Measurements from ENCODE around the gene GALNT17. TPM values are rescaled to one million over a fixed set of nuclear protein-coding genes. Genes with fewer than 3 reads are reported as not detected.

Gene GALNT17
- total RNA-seq, 1 experiment from 2014 or later = 67.7 TPM

- no peak overlapping the region for H3K4me3 ChIP-seq (ENCODE audit: insufficient read depth, low read depth, low read length)
- DNase-seq = no peak
- H3K36me3 ChIP-seq (replicated peaks; ENCODE audit: control insufficient read depth, insufficient read depth, low read length) = peaks cover 5% of the 10 kb centered on the region
- no peaks in the 10 kb centered on the region for H3K27me3 ChIP-seq (ENCODE audit: control insufficient read depth, insufficient read depth, low read length)
These were observed 386.2 kb downstream of the GALNT17 start for GRCh38 chr7:71517940-71518699.

- no peak for DNase-seq
- Histone ChIP-seq H3K36me3 (replicated peaks; ENCODE audit: control insufficient read depth, insufficient read depth, low read length) (peaks cover 5% of the 10 kb centered on the region), H3K27me3 (ENCODE audit: control insufficient read depth, insufficient read depth, low read length) (no peaks in the 10 kb centered on the region), H3K4me3 (ENCODE audit: insufficient read depth, low read depth, low read length) (no peak overlapping the region)
These were observed 386.9 kb downstream of the GALNT17 start for GRCh38 chr7:71518880-71519279.

- Histone ChIP-seq H3K4me3 (ENCODE audit: insufficient read depth, low read depth, low read length) (no peak overlapping the region), H3K27me3 (ENCODE audit: control insufficient read depth, insufficient read depth, low read length) (no peaks in the 10 kb centered on the region), H3K36me3 (replicated peaks; ENCODE audit: control insufficient read depth, insufficient read depth, low read length) (peaks cover 4% of the 10 kb centered on the region)
- DNase-seq = no peak
These were observed 389.6 kb downstream of the GALNT17 start for GRCh38 chr7:71521506-71521905.

GRCh38 chr7:71526106-71526505, 394.2 kb downstream of the GALNT17 start:
- Histone ChIP-seq H3K4me3 (ENCODE audit: insufficient read depth, low read depth, low read length) (no peak overlapping the region), H3K27me3 (ENCODE audit: control insufficient read depth, insufficient read depth, low read length) (no peaks in the 10 kb centered on the region), H3K36me3 (replicated peaks; ENCODE audit: control insufficient read depth, insufficient read depth, low read length) (peaks cover 4% of the 10 kb centered on the region)
- DNase-seq = no peak

- H3K27me3 ChIP-seq (ENCODE audit: control insufficient read depth, insufficient read depth, low read length) = no peaks in the 10 kb centered on the region
- no peaks in the 10 kb centered on the region for H3K36me3 ChIP-seq (replicated peaks; ENCODE audit: control insufficient read depth, insufficient read depth, low read length)
- no peak overlapping the region for H3K4me3 ChIP-seq (ENCODE audit: insufficient read depth, low read depth, low read length)
- DNase-seq = no peak
These were observed 395.3 kb downstream of the GALNT17 start for GRCh38 chr7:71527213-71527612.

- no peaks in the 10 kb centered on the region for H3K27me3 ChIP-seq (ENCODE audit: control insufficient read depth, insufficient read depth, low read length)
These were observed 403.7 kb downstream of the GALNT17 start for GRCh38 chr7:71535616-71536015.

GRCh38 chr7:71538210-71538609, 406.3 kb downstream of the GALNT17 start:
- no peaks in the 10 kb centered on the region for H3K36me3 ChIP-seq (replicated peaks; ENCODE audit: control insufficient read depth, insufficient read depth, low read length)
- H3K4me3 ChIP-seq (ENCODE audit: insufficient read depth, low read depth, low read length) = no peak overlapping the region
- no peaks in the 10 kb centered on the region for H3K27me3 ChIP-seq (ENCODE audit: control insufficient read depth, insufficient read depth, low read length)
- DNase-seq = no peak

More at GRCh38 chr7:71535616-71536015, 403.7 kb downstream of the GALNT17 start:
- no peak overlapping the region for H3K4me3 ChIP-seq (ENCODE audit: insufficient read depth, low read depth, low read length)
- no peaks in the 10 kb centered on the region for H3K36me3 ChIP-seq (replicated peaks; ENCODE audit: control insufficient read depth, insufficient read depth, low read length)
- DNase-seq = no peak

GRCh38 chr7:71539615-71540014, 407.7 kb downstream of the GALNT17 start:
- H3K36me3 ChIP-seq (replicated peaks; ENCODE audit: control insufficient read depth, insufficient read depth, low read length) = no peaks in the 10 kb centered on the region
- no peaks in the 10 kb centered on the region for H3K27me3 ChIP-seq (ENCODE audit: control insufficient read depth, insufficient read depth, low read length)
- no peak for DNase-seq
- H3K4me3 ChIP-seq (ENCODE audit: insufficient read depth, low read depth, low read length) = no peak overlapping the region

GRCh38 chr7:71541707-71542353, 409.9 kb downstream of the GALNT17 start:
- H3K36me3 ChIP-seq (replicated peaks; ENCODE audit: control insufficient read depth, insufficient read depth, low read length) = no peaks in the 10 kb centered on the region
- H3K4me3 ChIP-seq (ENCODE audit: insufficient read depth, low read depth, low read length) = no peak overlapping the region
- no peak for DNase-seq
- H3K27me3 ChIP-seq (ENCODE audit: control insufficient read depth, insufficient read depth, low read length) = no peaks in the 10 kb centered on the region

GRCh38 chr7:71543396-71543795, 411.5 kb downstream of the GALNT17 start:
- no peak for DNase-seq
- Histone ChIP-seq H3K27me3 (ENCODE audit: control insufficient read depth, insufficient read depth, low read length) (no peaks in the 10 kb centered on the region), H3K4me3 (ENCODE audit: insufficient read depth, low read depth, low read length) (no peak overlapping the region), H3K36me3 (replicated peaks; ENCODE audit: control insufficient read depth, insufficient read depth, low read length) (no peaks in the 10 kb centered on the region)

GRCh38 chr7:71544816-71545215, 412.9 kb downstream of the GALNT17 start:
- Histone ChIP-seq H3K27me3 (ENCODE audit: control insufficient read depth, insufficient read depth, low read length) (no peaks in the 10 kb centered on the region), H3K4me3 (ENCODE audit: insufficient read depth, low read depth, low read length) (no peak overlapping the region), H3K36me3 (replicated peaks; ENCODE audit: control insufficient read depth, insufficient read depth, low read length) (no peaks in the 10 kb centered on the region)
- no peak for DNase-seq

GRCh38 chr7:71547426-71547825, 415.5 kb downstream of the GALNT17 start:
- Histone ChIP-seq H3K36me3 (replicated peaks; ENCODE audit: control insufficient read depth, insufficient read depth, low read length) (no peaks in the 10 kb centered on the region), H3K4me3 (ENCODE audit: insufficient read depth, low read depth, low read length) (no peak overlapping the region), H3K27me3 (ENCODE audit: control insufficient read depth, insufficient read depth, low read length) (no peaks in the 10 kb centered on the region)
- no peak for DNase-seq

GRCh38 chr7:71548746-71549145, 416.8 kb downstream of the GALNT17 start:
- H3K27me3 ChIP-seq (ENCODE audit: control insufficient read depth, insufficient read depth, low read length) = no peaks in the 10 kb centered on the region
- no peaks in the 10 kb centered on the region for H3K36me3 ChIP-seq (replicated peaks; ENCODE audit: control insufficient read depth, insufficient read depth, low read length)
- no peak overlapping the region for H3K4me3 ChIP-seq (ENCODE audit: insufficient read depth, low read depth, low read length)
- no peak for DNase-seq

GRCh38 chr7:71553306-71553705, 421.4 kb downstream of the GALNT17 start:
- no peak for DNase-seq
- H3K4me3 ChIP-seq (ENCODE audit: insufficient read depth, low read depth, low read length) = no peak overlapping the region
- no peaks in the 10 kb centered on the region for H3K36me3 ChIP-seq (replicated peaks; ENCODE audit: control insufficient read depth, insufficient read depth, low read length)
- no peaks in the 10 kb centered on the region for H3K27me3 ChIP-seq (ENCODE audit: control insufficient read depth, insufficient read depth, low read length)

GRCh38 chr7:71555758-71556157, 423.8 kb downstream of the GALNT17 start:
- no peaks in the 10 kb centered on the region for H3K27me3 ChIP-seq (ENCODE audit: control insufficient read depth, insufficient read depth, low read length)
- no peak for DNase-seq
- no peak overlapping the region for H3K4me3 ChIP-seq (ENCODE audit: insufficient read depth, low read depth, low read length)
- H3K36me3 ChIP-seq (replicated peaks; ENCODE audit: control insufficient read depth, insufficient read depth, low read length) = no peaks in the 10 kb centered on the region; the same call in 1 of the 2 replicates
